WTC11 (cell line): Measurements from ENCODE around the gene SVOPL. TPM values are rescaled to one million over a fixed set of nuclear protein-coding genes. Genes with fewer than 3 reads are reported as not detected.

Source experiments
- ATAC-seq: fragments of 200-7000 bp; cut with Tn5 transposase; 2 replicates; pipeline ENCODE4 v1.10.0; 2021; ENCODE audit warnings: mild to moderate bottlenecking, moderate library complexity
- CTCF ChIA-PET: fragments of 300-600 bp; sonication (Branson Sonifier 250); formaldehyde crosslinking; loops from one replicate; lab custom pipeline; 2021; ENCODE audit warnings: antibody characterized with exemption; lab: Charles Lee
- POLR2A ChIA-PET: fragments of 350-600 bp; sonication (Branson Sonifier 250); formaldehyde crosslinking; loops from one replicate; lab custom pipeline; 2021; ENCODE audit warnings: antibody characterized with exemption; lab: Charles Lee
- DNase-seq: peaks from one replicate; pipeline ENCODE4 v3.0.0; 2021; ENCODE audit warnings: low spot score
- H3K27ac Mint-ChIP-seq: 2 replicates; pipeline ENCODE4 v1.8.0; 2021; ENCODE audit warnings: mixed read lengths
- H3K27me3 Mint-ChIP-seq: 2 replicates; pipeline ENCODE4 v1.8.0; 2021; ENCODE audit warnings: low read depth, mild to moderate bottlenecking, moderate library complexity, mixed read lengths
- H3K36me3 Mint-ChIP-seq: 2 replicates; pipeline ENCODE4 v1.8.0; 2021; ENCODE audit warnings: mixed read lengths
- H3K4me1 Mint-ChIP-seq: 2 replicates; pipeline ENCODE4 v1.8.0; 2022; ENCODE audit warnings: mixed read lengths
- H3K4me3 Mint-ChIP-seq: 2 replicates; pipeline ENCODE4 v1.8.0; 2021; ENCODE audit warnings: mild to moderate bottlenecking, moderate library complexity, mixed read lengths
- H3K9me3 Mint-ChIP-seq: 2 replicates; pipeline ENCODE4 v1.8.0; 2021; ENCODE audit warnings: mixed read lengths
- CREB1 ChIP-seq: sonication (generic); formaldehyde crosslinking; IDR thresholded peaks from 2 replicates; pipeline ENCODE4 v1.8.0; 2023; ENCODE audit warnings: mild to moderate bottlenecking, missing genetic modification reagents
- CREM ChIP-seq: sonication (generic); formaldehyde crosslinking; IDR thresholded peaks from 2 replicates; pipeline ENCODE4 v1.8.1; 2022; ENCODE audit warnings: mild to moderate bottlenecking, missing genetic modification reagents, moderate library complexity
- CTCF ChIP-seq: fragments of 200-600 bp; IDR thresholded peaks from 2 replicates; pipeline ENCODE4 v1.8.0; 2022; ENCODE audit warnings: antibody characterized with exemption
- E2F5 ChIP-seq: sonication (generic); formaldehyde crosslinking; IDR thresholded peaks from 2 replicates; pipeline ENCODE4 v1.8.1; 2022; ENCODE audit warnings: mild to moderate bottlenecking, moderate library complexity, missing genetic modification reagents
- ERG ChIP-seq: fragments of 250-450 bp; sonication (Bioruptor Pico); IDR thresholded peaks from 2 replicates; pipeline ENCODE4 v1.8.0; 2021; ENCODE audit warnings: mild to moderate bottlenecking
- FOXJ3 ChIP-seq: sonication (generic); formaldehyde crosslinking; IDR thresholded peaks from 2 replicates; pipeline ENCODE4 v1.9.0; 2021; ENCODE audit warnings: missing genetic modification reagents, mild to moderate bottlenecking, borderline replicate concordance
- FOXK1 ChIP-seq: sonication (generic); formaldehyde crosslinking; IDR thresholded peaks from 2 replicates; pipeline ENCODE4 v1.8.0; 2022; ENCODE audit warnings: mild to moderate bottlenecking, moderate library complexity, missing genetic modification reagents
- GABPB1 ChIP-seq: sonication (generic); formaldehyde crosslinking; IDR thresholded peaks from 2 replicates; pipeline ENCODE4 v1.8.1; 2023; ENCODE audit warnings: mild to moderate bottlenecking, missing genetic modification reagents
- KAT7 ChIP-seq: sonication (generic); formaldehyde crosslinking; IDR thresholded peaks from 2 replicates; pipeline ENCODE4 v1.8.1; 2023; ENCODE audit warnings: missing genetic modification reagents, mild to moderate bottlenecking, borderline replicate concordance
- NFATC4 ChIP-seq: fragments of 250-450 bp; sonication (Bioruptor Pico); IDR thresholded peaks from 2 replicates; pipeline ENCODE4 v1.9.0; 2021; ENCODE audit warnings: mild to moderate bottlenecking
- NR3C1 ChIP-seq: sonication (generic); formaldehyde crosslinking; conservative IDR thresholded peaks from 2 replicates; pipeline ENCODE4 v1.8.1; 2023; ENCODE audit warnings: low read depth, mild to moderate bottlenecking, missing genetic modification reagents
- PRDM15 ChIP-seq: sonication (generic); formaldehyde crosslinking; IDR thresholded peaks from 2 replicates; pipeline ENCODE4 v1.8.0; 2022; ENCODE audit warnings: missing genetic modification reagents
- PRRX2 ChIP-seq: fragments of 250-450 bp; sonication (Bioruptor Pico); IDR thresholded peaks from 2 replicates; pipeline ENCODE4 v1.8.0; 2021; ENCODE audit warnings: mild to moderate bottlenecking
- RORB ChIP-seq: fragments of 250-450 bp; sonication (Bioruptor Pico); IDR thresholded peaks from 2 replicates; pipeline ENCODE4 v1.9.0; 2021; ENCODE audit warnings: mild to moderate bottlenecking
- TEAD4 ChIP-seq: sonication (generic); formaldehyde crosslinking; IDR thresholded peaks from 2 replicates; pipeline ENCODE4 v1.8.0; 2022; ENCODE audit warnings: mild to moderate bottlenecking, missing genetic modification reagents
- USF1 ChIP-seq: sonication (generic); formaldehyde crosslinking; IDR thresholded peaks from 2 replicates; pipeline ENCODE4 v1.8.0; 2022; ENCODE audit warnings: mild to moderate bottlenecking, missing genetic modification reagents
- ZBTB21 ChIP-seq: sonication (generic); formaldehyde crosslinking; IDR thresholded peaks from 2 replicates; pipeline ENCODE4 v1.8.1; 2023; ENCODE audit warnings: mild to moderate bottlenecking, missing genetic modification reagents, borderline replicate concordance
- ZNF138 ChIP-seq: sonication (generic); formaldehyde crosslinking; conservative IDR thresholded peaks from 2 replicates; pipeline ENCODE4 v1.8.1; 2022; ENCODE audit warnings: mild to moderate bottlenecking, moderate library complexity, missing genetic modification reagents
- ZNF219 ChIP-seq: sonication (generic); formaldehyde crosslinking; IDR thresholded peaks from 2 replicates; pipeline ENCODE4 v1.8.0; 2023; ENCODE audit warnings: missing genetic modification reagents, mild to moderate bottlenecking, borderline replicate concordance
- ZNF281 ChIP-seq: sonication (generic); formaldehyde crosslinking; IDR thresholded peaks from 2 replicates; pipeline ENCODE4 v1.8.0; 2023; ENCODE audit warnings: mild to moderate bottlenecking, missing genetic modification reagents
- ZNF396 ChIP-seq: fragments of 250-450 bp; sonication (Bioruptor Pico); IDR thresholded peaks from 2 replicates; pipeline ENCODE4 v1.8.0; 2021; ENCODE audit warnings: mild to moderate bottlenecking, moderate library complexity, borderline replicate concordance
- ZNF671 ChIP-seq: fragments of 250-450 bp; sonication (Bioruptor Pico); IDR thresholded peaks from 2 replicates; pipeline ENCODE4 v1.8.0; 2021; ENCODE audit warnings: mild to moderate bottlenecking
- ZSCAN18 ChIP-seq: fragments of 250-450 bp; sonication (Bioruptor Pico); IDR thresholded peaks from 2 replicates; pipeline ENCODE4 v2.1.2; 2022; ENCODE audit warnings: mild to moderate bottlenecking, moderate library complexity
- total RNA-seq: library from RNA; stranded (reverse); gene quantifications from 3 replicates; pipeline ENCODE4 v1.2.3, GENCODE V29; 2021

SVOPL gene
- total RNA-seq, 1 experiment from 2014 or later, result 1.9 TPM

GRCh38 chr7:138625084-138625848 is 75.9 kb downstream of the SVOPL start:
- CTCF ChIA-PET, result interaction anchor here (0.6 to 1.5 kb wide), 4 partner anchors 29 to 199 kb away, joined by 3 to 5 read pairs (median 3); partner anchors contain the start of gene ATP6V0A4
- DNase-seq (no peak), ATAC-seq (no peak; the same call in 1 of the 2 replicates)
- Mint-ChIP-seq H3K27ac (peak overlapping the region; percentile 83), H3K9me3 (no peaks in the 10 kb centered on the region), H3K4me1 (peaks cover 21% of the 10 kb centered on the region), H3K27me3 (no peaks in the 10 kb centered on the region), H3K4me3 (no peak overlapping the region), H3K36me3 (no peaks in the 10 kb centered on the region)
- POLR2A ChIA-PET, result no interaction called here
- no peak for TF ChIP-seq NR3C1
- TF ChIP-seq ZNF138 (CRISPR knock-in tag), result no peak
- TF ChIP-seq GABPB1 (CRISPR knock-in tag), result no peak
- TF ChIP-seq ERG (CRISPR knock-in tag), result no peak
- TF ChIP-seq CREB1, result no peak
- TF ChIP-seq ZBTB21 (CRISPR knock-in tag), result no peak
- TF ChIP-seq USF1 (CRISPR knock-in tag), result no peak
- TF ChIP-seq ZNF396 (CRISPR knock-in tag), result no peak
- no peak for TF ChIP-seq FOXJ3 (CRISPR knock-in tag)
- no peak for TF ChIP-seq NFATC4 (CRISPR knock-in tag)
- TF ChIP-seq ZNF219 (CRISPR knock-in tag), result no peak
- TF ChIP-seq KAT7 (CRISPR knock-in tag), result no peak
- no peak for TF ChIP-seq ZSCAN18 (CRISPR knock-in tag)
- no peak for TF ChIP-seq PRDM15

- ChIA-PET CTCF (no interaction called here), POLR2A (no interaction called here)
- Mint-ChIP-seq H3K27ac (no peak overlapping the region), H3K4me3 (no peak overlapping the region), H3K27me3 (no peaks in the 10 kb centered on the region), H3K36me3 (no peaks in the 10 kb centered on the region), H3K4me1 (peaks cover 21% of the 10 kb centered on the region), H3K9me3 (no peaks in the 10 kb centered on the region)
- ATAC-seq, result no peak
- TF ChIP-seq RORB (CRISPR knock-in tag), result no peak
- no peak for TF ChIP-seq ZNF671
- TF ChIP-seq ZNF281 (CRISPR knock-in tag), result no peak
- no peak for TF ChIP-seq CREM (CRISPR knock-in tag)
- no peak for TF ChIP-seq PRRX2 (CRISPR knock-in tag)
- no peak for TF ChIP-seq TEAD4 (CRISPR knock-in tag)
- TF ChIP-seq FOXK1 (CRISPR knock-in tag), result no peak
- no peak for TF ChIP-seq E2F5 (CRISPR knock-in tag)
- no peak for TF ChIP-seq CTCF
- DNase-seq, result no peak
Observed at GRCh38 chr7:138622841-138623240, 78.3 kb downstream of the SVOPL start.
